HG03439 (cell line): ENCODE measurements around the gene DRGX.

ENCODE experiments used
- ATAC-seq: cut with Tn5 transposase; IDR thresholded peaks from one replicate; pipeline ENCODE4 v1.9.1; 2021; ENCODE audit warnings: mild to moderate bottlenecking, moderate library complexity; ENCODE audit not compliant: unreplicated experiment

The DRGX gene

DNA sequence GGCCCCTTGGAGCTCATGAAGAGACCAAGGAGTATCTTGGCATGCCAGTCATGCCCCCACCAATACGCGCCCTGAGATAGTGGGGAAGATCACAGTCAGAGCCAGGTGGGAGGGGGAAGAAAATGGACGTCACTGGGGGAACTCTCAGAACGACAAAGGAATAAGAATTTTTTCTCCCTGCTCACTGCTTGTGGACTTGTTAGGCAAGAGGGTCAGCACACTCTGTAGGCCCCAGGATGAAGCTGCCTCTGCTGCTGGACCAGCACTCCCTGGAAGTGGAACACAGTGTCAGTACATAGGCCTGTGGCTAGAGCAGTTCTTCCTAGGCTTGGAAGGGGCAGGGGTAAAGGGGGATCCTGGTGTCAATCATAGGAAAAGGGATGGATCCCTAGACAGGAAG, 46.5 kb downstream of the DRGX start:
- no peak for ATAC-seq

DNA sequence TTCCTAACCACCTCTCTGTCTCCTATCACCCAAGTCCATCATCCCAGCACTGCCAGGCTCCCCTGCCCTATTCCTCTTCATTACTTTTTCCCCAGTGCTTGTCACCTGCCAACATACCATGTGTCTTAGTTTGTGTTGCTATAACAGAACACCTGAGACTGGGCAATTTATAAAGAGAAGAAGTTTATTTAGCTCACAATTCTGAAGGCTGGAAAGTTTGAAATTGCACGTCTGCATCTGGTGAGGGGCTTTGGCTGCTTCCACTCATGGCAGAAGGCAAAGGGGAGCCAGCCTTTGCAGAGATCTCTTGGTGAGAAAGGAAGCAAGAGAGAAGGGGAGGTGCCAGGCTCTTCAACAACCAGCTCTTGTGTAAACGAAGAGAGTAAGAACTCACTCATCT, 47.3 kb downstream of the DRGX start:
- ATAC-seq: no peak

DNA sequence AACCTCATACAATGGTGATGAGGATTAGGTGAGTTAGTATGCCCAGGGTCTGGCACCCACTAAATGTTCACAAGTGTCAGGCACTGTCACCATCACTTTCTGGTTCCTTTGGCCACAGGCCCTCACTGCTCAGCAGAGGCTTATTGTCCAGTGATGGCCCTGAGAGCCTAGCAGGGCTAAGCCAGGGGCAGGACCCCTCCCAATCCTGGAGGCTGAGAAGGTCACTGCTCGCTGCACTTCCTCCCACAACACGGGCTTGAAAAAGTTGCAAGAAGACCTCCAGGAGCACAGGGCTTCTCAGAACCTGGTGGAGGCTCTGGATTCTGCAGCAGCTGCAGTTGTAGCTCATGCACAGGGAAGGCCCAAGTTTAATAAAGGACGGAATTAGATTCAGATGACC, 48.1 kb downstream of the DRGX start:
- no peak for ATAC-seq

GRCh38 chr10:49347342-49347741, 48.5 kb downstream of the DRGX start:
- no peak for ATAC-seq

- ATAC-seq: no peak
Observed at GRCh38 chr10:49344840-49345239, 51.0 kb downstream of the DRGX start.

- ATAC-seq: no peak
Observed at GRCh38 chr10:49338604-49339003, 57.3 kb downstream of the DRGX start.

- ATAC-seq: no peak
Observed at GRCh38 chr10:49335364-49335972, 60.4 kb downstream of the DRGX start.

DNA sequence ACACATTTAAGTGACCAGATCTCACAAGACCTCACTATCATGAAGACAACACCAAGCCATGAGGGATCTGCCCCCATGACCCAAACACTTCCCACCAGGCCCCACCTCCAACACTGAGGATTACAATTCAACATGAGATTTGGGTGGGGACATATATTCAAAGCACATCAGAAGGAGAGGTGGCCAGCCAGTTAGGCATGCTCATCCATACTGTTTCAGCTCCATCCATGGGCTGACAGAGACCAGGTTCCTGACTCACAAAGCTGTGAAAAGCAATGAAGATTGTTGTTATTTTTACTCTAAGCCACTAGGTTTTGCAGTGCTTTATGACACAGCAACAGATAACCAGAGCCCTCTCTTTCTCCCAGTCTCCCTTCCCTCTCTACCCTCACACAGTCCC, 60.9 kb downstream of the DRGX start:
- no peak for ATAC-seq

- ATAC-seq: no peak
Observed at GRCh38 chr10:49333192-49333591, 62.7 kb downstream of the DRGX start.

DNA sequence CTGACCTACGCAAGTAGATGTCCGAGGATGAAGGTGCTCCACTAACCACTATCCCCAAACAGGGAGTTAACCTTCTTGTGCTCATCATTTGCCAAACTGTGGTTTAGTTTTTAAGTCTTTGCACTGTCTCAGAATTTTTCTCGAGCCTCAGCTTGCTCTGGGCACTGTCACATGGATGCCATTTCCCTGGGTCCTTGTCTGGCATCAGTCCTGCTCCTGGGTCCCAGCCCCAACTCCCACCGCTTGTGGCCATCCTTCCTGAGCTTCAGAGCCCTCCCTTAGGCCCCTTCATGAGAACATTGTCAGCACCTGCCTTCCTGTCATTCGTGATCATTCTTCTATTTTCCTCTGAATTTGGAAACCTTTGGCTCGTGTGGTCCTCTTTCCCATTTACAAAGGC, 63.1 kb downstream of the DRGX start:
- no peak for ATAC-seq

- ATAC-seq: no peak
Observed at GRCh38 chr10:49332333-49332732, 63.6 kb downstream of the DRGX start.

DNA sequence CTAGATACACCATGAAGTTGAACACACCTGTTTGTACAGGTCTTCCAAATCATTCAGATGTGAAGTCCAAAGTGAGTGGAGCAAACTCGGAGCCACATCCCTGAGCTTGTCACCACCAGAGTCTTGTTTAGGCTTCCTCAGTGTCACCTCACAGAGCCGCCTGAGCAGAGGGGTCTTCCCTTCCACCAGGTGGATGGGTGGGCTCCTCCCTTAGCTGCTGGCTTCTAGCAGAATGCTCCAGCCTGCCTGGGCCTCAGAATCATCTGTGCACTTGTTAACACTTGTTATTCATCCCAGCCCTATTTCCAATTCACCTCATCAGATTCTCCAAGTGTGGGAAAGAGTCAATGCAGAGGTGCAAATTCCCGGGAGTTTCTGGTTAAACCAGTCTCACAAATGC, 64.5 kb downstream of the DRGX start:
- no peak for ATAC-seq

GRCh38 chr10:49330127-49330665, 65.7 kb downstream of the DRGX start:
- ATAC-seq: no peak

DNA sequence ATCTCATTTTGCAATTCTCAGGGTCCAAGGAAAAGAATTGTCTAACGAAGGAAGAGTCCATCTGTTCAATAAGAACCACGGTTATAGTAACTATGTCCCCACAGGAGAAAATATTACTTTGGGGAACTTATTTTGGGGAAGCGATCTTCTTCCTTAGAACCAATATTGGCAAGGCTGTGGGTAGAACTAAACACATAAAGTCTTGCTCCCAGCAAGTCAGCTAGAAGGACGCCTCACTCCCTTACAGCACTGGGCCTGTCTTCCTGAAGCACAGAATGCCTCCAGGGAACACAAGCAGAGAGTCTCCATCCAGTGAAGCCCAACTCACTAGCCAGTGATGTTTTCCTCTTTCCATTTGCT, 66.8 kb downstream of the DRGX start:
- ATAC-seq: no peak

- ATAC-seq: no peak
Observed at GRCh38 chr10:49328401-49329145, 67.3 kb downstream of the DRGX start.

GRCh38 chr10:49327036-49327813, 68.7 kb downstream of the DRGX start:
- no peak for ATAC-seq

DNA sequence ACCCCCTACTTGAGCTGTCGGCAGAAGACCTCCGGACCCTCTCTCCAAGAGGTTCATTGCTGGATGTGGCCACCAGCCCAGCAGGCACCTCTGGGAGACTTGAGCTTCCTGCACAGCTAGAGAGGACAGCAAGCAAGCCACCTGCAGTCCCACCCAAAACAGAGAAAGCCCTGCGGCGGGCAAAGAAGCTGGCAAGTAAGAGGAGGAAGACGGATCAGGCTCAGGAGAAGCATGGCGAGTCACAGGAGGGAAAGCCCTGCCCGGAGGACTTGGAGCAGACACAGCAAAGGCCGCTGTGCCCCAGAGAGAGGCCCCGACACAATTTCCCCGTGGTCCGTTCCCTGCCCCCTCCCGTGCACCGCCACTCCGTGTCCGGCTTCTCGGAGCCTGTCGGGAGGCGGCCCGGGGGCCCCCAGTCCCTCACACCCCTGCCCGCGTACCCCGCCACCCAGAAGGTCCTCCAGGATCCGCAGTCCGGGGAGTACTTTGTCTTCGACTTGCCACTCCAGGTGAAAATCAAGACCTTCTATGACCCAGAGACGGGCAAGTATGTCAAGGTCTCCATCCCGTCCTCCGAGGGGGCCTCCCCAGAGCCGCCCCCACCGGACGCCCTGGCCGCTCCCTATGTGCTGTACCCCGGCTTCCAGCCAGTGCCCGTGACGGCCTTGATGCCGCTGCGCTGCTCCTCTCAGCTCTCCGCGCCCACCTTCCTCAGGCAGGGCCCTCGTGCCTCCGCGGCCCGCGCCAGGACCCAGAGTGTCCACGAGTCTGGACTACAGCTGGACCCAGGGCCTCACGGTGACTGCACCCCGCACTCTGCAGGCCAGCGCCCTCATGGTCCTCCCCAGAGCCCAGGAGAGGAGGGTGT, 69.7 kb downstream of the DRGX start:
- ATAC-seq: no peak

GRCh38 chr10:49325131-49325915, 70.6 kb downstream of the DRGX start:
- ATAC-seq: no peak

DNA sequence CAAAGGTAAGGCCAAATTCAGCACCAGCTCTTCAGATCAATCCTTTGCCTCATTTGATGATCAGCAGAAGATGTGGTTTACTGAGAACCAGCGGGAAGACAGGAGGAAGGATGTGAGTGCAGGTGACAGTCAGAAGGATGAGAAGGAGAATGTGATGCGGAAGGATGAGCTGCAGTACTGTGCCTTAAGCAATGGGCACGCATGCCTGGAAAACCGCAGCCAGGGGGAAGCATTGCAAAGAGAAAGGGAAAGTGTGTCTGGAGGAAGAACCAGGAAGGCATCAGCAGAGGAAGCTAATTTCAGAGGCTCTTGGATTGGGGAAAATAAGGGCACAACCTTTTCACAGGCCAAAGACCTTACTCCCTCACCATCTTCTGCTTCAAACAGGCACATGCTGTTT, 71.2 kb downstream of the DRGX start:
- ATAC-seq: no peak

- ATAC-seq: no peak
Observed at GRCh38 chr10:49323896-49324270, 72.0 kb downstream of the DRGX start.
